GM19035 (cell line): ENCODE measurements around the gene MACF1.
"Not testable (repeated sequence)": the region's sequence is repeated elsewhere in the genome, so short reads cannot be mapped to it uniquely, and the experiment has no call there.

ENCODE experiments used
- ATAC-seq: cut with Tn5 transposase; IDR thresholded peaks from one replicate; pipeline ENCODE4 v1.9.1; 2021; ENCODE audit not compliant: unreplicated experiment

MACF1 gene

DNA sequence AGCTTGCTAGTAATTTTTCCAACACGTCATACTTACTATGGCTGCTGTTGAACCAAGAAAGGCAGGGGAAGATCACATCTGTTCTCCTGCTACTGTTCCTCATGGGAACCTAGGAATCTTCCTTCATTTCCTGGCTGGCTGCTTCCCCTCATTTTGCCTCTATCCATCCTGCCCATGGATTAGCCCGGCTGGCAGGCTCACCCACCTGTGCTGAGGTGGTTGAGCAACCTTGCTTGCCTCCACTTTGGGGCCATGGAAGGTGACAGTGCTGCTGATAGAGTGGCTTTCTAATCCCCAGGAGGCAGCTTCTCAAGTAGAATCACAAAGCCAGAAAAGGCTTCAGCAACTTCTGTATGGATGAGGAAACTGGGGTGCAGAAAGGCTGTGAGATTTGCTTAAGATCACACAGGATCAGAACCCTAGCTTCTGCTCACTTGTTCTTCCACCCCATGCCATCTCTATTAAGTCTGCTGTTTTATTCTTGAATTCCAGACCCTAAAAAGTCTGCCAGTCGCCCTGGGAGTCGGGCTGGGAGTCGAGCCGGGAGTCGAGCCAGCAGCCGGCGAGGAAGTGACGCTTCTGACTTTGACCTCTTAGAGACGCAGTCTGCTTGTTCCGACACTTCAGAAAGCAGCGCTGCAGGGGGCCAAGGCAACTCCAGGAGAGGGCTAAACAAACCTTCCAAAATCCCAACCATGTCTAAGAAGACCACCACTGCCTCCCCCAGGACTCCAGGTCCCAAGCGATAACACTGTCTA is 280.7 kb downstream of the MACF1 start:
- ATAC-seq: no peak

DNA sequence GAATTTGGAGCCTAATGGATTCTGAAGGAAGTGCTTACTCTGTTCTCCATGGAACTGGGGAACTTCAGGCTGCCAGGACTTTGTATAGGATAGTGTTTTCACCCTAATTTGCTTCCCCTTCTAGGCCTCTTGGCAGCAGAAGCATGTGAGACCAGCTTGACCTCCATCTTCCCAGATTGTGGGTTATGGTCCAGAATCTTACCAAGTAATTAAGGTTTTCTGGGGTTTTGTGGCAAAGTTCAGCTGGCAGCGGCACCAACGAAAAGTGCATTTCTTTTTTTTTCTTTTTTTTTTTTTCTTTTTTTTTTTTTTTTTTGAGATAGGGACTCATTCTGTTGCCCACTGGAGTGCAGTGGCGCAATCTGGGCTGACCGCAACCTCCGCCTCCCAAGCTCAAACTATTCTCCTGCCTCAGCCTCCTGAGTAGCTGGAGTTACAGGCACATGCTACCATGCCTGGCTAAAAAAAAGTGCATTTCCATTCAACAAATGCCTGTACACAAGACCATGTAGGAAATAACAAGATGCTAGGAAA is 283.6 kb downstream of the MACF1 start:
- no peak for ATAC-seq

DNA sequence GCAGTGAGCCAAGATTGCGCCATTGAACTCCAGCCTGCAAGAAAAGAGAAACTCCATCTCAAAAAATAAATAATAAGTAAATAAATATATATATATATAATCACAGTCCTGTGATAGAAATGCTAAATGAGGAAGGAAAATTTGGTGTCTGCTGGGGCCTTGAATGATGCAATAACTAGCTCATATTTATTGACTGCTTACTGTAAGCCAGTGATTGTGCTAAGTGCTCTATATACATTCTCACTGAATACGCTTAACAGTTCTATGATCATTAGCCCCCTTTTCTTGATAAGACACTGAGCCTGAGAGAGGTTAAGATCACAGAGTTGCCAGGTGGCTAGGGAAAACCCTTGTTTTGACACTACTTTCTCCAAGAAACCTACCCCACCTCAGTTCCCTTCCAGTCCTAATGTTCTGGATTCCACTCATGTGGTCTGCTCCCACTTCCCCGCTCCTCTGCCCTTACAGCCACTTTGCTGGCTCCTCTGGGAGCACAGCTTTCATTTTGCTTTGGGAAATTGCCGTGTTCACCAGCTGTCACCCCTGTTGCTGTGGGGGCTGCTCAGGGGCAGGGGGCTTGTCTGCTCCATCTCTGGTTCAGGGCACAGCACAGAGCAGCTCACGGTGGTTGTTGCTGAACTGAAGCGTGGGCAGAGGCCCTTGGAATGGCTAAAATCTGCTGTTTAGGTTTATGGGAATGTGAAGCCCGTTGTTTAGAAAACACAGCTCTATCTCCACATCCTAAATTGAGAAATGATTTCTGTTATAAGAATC is 284.5 kb downstream of the MACF1 start:
- no peak for ATAC-seq

DNA sequence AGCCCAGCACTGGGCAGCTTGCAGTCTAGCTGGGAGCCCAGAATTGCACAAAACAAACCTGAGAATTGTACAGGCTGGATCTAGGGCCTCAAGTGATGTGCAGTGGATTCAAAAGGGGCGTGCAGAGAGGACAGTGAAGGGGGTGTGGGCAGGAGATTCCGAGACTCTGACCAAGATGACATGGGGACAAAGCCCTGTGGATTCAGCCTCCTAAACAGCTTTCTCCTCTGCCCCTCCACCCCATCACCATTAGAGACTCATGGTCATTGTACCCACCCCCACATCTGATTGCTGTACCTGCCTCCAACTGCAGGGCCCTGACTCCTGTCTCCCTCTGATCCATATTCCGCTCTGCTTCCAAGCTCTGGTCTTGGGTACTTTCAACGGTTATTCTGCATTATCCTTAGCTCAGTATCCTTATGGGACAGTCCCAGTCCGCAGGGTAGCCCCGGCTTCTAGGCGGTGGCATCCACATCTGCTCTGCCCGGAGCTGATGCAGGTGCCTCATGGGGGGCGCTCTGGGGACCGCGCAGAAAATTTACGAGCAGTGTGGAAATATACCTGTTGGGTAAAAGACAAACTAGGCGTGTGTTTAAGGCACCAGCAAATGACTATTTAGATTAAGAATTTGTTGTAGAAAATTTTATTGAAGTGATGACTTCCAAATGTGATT is 285.2 kb downstream of the MACF1 start:
- no peak for ATAC-seq

DNA sequence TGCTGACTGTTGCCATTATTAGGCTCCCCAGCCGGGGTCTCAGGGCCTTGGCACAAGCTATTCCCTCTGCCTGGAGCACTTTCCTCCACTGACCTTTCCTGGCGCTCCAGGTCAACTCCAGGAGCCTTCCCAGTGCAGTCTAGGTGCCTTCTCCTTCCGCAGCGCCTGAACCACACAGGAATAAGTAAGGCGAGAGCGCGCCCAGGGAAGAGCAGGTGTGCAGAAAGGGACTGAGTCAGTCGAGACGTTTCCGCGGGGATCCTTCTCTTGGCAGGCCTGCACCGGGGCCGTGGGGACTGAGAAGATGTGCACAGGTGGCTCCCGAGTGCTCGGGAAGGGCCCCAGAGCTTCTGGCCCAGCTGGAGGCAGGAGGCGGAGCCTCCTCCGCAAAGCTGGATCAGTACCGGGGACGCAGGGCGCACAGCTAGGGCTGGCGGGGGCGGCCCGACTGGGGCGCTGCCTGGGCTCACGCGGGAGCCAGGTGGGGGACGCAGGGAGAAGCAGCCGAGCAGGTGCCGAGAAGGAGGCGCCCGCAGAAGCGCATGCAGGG is 286.2 kb downstream of the MACF1 start:
- ATAC-seq: no peak

DNA sequence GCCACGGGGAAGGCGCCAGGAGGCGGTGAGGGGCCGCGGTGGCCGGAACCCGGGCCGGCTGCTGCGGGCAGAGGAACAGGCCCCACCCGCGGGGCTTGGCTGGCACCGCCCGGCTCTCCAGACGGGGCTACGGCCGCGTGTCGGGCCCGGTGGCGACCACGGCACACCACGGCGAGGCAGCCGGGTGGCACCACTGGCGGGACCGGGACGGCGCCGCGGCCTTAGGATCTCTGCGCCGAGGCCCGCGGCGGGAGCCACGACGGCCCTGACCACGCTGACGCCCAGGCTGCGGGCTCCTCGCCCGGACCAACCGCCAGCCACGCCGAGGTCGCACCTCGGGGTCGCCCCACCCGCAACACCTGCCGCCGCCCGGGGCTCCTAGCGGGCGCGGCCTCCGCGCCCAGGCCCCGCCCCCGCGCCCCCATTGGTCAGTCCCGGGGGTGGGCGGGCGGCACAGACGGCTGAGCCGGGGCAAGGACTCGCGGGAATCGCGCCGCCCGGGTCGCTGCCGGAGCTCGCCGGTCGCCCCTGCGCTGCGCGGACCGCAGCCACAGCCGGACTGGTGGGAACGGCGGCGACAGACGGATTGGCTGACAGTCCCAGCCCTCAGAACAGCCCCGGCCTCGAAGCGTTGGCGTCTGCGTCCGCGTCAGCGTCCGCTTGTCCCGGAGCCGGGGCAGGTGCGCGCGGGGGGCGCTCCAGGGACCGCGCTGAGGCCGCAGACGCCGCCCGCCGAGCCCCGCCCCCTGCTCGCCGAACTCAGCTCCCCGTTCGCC is 286.8 kb downstream of the MACF1 start, which contains the start of gene BMP8A:
Gene BMP8A (plus strand): TSS at position 491 of the 776 bp plus-strand sequence. CDS start 356 bp downstream, outside the sequence.
- peak; percentile 76 for ATAC-seq

DNA sequence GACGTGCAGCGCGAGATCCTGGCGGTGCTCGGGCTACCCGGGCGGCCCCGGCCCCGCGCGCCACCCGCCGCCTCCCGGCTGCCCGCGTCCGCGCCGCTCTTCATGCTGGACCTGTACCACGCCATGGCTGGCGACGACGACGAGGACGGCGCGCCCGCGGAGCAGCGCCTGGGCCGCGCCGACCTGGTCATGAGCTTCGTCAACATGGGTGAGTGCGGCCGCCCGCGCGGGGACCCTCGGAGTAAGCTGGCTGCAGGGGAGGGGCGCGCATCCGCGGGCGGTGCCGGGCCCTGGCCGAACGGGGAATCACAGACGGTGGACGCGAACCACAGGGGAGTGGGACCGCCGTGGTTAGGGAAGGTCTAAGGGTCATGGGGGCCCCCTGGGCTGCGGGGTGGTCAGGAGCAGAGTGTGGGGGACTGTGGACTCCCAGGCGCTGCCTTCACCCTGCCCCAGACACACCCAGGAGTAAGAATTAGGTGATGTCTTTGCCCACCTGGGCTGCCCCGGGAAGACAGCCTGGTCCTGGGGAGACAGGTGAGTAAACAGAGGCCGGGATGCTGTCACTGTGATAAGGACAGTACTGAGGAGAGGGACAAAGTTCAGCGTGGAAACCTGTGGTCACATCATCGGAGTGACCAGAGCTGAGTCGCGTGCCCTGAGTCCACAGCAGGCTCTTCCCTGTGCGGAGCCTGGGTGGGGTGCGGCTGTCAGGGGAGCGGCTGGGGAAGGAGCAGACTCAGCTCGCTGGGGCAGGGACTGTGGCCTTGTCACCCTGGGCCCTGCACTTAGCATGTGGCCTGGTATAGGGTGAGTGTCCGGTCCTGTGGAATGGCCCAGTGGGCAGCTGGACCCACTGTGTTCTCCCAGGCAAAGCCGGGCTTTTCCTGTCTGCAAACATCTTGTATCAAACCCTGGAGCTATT is 287.9 kb downstream of the MACF1 start:
- ATAC-seq: not testable (repeated sequence)

DNA sequence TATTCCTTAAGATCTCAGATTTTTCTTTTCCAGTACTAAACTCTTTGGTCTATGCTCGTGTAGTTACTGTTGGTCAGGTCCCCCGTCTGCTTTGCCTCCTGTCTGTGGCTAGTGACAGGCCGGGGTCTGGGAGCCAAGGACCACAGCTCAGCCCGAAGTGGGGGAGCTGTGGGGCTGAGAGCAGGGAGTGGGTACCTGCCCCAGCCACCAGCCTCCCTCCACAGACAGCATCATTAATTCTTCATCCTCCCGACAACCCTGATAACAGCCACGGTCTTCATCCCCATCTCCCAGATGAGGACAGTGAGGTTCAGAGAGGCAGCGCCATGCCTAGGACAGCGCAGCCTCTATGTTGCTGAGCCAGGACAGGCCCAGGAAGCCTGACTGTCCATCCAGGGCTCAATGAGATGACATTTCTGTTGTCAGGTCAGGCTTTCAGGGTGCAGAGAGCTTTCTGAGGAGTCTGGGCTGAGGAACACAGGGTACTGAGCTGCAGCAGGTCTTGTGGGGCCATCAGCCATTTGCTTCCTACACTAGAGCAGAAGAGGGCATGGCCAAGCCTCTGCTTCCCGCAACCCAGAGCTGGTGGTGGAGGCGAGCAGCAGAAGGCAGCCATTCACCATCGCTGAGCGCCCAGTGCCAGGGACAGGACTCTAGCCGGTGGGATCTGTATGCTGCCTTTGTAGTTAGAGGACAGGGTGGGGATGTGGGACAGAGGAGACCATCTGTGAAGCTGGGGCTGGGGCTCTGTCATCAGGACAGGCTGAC is 288.7 kb downstream of the MACF1 start:
- ATAC-seq: not testable (repeated sequence)

DNA sequence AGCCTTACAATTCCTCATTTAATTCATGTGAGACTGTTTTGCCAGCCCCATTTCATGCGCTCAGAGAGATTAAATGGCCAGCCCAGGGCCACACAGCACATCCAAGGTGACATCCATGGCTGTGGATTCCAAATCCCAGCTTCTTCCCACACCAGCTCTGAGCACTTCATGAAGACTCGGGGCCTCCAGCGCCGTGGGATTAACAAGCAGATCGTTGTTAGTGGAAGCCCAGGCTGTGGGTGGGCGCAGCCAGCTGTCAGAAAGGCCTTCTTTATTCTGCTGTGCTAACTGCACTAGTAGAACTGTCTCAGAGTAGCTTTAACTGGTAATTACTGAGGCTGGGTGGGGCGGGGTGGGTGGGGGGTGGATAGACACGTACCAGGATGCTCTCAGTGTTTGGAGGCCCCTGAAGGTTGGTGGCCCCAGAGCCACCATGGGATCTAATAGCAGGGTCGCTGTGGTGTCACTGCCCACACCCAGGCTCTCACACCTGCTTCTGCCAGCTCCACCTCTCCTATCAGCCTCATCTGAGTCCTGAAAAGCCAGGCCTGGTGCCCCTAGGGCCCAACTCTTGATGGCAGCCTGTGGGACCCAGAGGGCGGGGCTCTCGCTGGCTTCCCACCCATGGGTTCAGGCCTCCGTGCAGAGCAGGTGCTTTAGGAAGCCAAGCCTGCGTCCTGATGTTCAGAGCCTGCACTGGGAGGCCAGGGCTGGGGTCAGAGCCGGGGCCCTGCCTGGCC is 290.3 kb downstream of the MACF1 start:
- no peak for ATAC-seq

DNA sequence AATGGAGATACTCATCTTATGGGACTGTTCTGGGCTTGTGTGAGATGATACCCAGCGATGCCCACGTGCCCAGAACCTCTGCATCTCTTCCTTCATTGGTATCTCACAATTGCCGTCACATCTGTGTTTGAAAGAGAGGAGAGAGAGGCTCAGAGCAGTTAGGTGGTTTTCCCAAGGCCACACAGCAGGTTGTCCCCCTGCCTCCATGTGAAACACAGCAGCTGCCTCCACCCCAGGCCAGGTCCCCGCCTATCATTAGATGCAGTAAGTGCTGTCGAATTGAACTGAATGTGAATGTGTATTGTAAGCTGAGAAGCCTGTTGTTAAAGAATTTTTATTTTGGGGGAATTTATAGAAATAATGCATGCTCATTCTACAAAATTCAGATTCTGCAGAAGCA is 292.0 kb downstream of the MACF1 start:
- not testable (repeated sequence) for ATAC-seq

DNA sequence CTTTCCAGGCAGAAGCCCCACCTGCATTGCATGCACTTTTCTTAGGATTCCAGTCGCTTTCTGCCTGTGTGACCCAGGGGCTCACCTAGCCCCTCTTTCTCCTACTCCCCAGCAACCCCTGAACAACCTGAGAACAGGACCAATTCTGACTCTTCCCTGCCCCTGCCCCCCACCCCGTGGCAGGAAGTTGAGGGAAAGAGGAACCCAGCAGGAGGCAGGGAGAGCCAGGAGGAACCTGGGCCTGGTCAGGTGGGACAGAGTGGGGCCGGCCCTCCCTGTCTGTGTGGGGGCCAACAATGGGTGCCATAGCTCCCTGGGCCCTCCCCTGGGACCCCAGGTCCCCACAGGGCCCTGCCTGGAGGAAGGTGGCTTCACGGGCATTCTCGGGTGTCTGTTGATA is 293.1 kb downstream of the MACF1 start:
- ATAC-seq: no peak

DNA sequence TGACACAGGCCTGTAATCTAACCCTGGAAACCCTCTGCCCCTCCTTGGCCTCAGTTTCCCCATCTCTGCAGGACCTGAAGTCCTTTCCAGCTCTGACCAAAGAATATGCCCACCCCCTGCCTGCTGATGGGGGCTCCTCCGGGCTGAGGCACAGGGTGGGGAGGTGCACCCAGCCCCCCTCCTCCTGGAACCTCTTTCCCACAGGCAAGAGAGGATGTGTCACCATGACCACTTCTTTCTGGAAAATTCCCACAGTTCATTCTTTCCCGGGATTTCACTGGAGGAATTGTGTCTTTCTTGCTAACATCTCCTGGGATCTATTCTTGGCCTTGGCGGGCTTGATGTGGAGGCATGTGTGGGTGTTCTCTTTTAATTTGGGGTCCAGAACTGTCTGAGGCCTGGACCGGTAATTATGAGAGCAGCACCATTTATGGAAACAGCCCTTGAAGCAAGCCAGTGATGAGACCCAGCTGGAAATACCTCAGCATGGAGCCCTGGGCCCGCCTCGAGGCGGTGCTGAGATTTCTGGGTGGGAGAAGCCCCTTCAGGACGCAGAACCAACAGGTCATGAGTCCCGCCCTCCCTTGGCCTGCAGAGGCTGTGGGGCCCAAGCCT is 293.7 kb downstream of the MACF1 start:
- ATAC-seq: not testable (repeated sequence)

DNA sequence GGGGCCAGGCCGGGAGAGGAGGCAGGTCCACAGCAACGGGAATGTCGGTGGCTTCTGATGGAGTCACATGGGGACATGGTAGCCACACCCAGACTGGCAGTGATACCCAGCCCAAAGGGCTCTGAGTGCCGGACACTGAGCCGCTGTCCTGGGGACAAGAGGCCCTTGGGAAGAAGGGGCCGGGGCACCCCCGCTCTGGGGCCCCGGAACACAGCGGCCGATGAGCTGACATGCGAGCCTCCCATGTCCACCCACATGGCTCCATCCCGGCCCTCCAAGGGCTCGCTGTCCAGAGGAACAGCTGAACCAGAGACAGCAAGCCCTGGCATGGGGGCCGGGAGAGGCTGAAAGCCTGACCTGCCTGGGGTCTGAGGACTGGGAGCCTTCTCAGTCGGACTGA is 294.3 kb downstream of the MACF1 start:
- not testable (repeated sequence) for ATAC-seq

DNA sequence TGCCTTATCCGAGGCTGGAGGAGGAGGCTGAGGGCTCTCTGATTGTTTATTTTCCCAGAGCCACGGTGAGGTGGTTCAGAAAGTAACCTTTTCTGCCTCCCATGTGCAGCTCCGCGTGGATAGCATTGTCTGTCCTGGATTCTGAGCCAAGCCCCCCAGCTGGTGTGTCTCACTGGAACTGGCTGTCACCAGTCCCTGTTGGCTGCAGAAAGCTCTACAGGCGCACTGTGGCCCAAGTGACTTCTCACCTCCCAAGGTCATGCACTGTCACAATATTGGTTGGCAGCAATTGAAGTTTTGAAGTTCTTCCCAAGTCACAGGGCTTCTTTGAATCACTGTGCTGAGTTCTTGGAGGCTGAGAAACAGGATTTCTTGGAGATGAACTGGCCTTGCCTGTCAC is 295.2 kb downstream of the MACF1 start:
- ATAC-seq: no peak

DNA sequence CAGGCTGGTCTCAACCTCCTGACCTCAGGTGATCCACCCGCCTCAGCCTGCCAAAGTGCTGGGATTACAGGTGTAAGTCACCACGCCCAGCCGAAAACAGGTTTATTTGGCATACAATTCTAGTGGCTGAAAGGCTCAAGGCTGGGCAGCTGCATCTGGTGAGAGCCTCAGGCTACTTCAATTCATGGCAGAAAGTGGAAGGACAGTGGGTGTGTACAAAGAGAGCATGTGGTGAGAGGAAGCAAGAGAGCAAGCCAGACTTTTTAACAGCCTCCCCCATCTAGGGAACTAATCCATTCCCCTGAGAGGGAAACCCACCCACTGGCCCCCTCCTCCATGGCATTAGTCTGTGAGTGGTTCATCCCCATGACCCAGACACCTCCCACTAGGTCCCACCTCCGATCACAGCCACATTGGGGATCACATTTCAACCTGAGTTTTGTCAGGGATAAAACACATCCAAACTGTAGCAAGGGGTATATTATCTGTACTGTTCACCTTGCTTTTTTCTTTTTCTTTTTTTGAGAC is 296.4 kb downstream of the MACF1 start:
- ATAC-seq: no peak

DNA sequence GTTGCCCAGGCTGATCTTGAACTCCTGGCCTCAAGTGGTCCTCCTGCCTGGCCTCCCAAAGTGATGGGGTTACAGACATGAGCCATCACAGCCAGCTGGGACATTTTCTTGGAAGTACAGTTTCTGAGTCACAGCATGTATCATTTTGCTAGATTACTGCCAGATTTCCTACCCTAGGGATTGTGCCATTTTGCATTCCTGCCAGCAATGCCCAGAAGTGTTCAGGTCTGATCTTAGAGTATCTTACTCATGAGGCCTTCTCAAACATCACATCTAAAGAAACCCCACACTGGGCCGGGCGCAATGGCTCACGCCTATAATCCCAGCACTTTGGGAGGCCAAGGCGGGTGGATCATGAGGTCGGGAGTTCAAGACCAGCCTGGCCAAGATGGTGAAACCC is 297.2 kb downstream of the MACF1 start:
- no peak for ATAC-seq

DNA sequence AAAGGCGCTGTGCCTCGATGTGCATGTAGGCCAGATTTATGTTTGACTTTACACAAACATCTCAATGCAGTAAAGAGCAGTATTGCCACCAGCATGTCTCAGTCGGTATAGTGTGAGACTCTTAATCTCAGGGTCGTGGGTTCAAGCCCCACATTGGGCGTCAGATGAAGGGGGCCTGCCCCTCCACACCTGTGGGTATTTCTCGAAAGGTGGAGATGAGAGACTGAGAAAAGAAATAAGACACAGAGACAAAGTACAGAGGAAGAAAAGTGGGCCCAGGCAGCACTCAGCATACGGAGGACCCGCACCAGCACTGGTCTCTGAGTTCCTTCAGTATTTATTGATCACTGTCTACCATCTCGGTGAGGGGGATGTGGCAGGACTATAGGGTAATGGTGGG is 299.9 kb downstream of the MACF1 start:
- ATAC-seq: not testable (repeated sequence)
